Upper lobe of left lung (tissue), 6 donors: ENCODE results near the gene SEMA3E. TPM values are rescaled to one million over a fixed set of nuclear protein-coding genes. Genes with fewer than 3 reads are reported as not detected.
"Not testable (repeated sequence)": the region's sequence is repeated elsewhere in the genome, so short reads cannot be mapped to it uniquely, and the experiment has no call there.

Source experiments
- ATAC-seq, 2 donors: fragments of 200-7000 bp; cut with Tn5 transposase; one replicate each; pipeline ENCODE4 v1.9.1; 2022; ENCODE audit warnings: mild to moderate bottlenecking in 2 of 2, moderate library complexity in 2 of 2; ENCODE audit not compliant: low FRiP score in 2 of 2
- DNase-seq, 2 donors: peaks; one replicate each; pipeline ENCODE4 v3.0.0-alpha.2; 2019 to 2020
- H3K27ac ChIP-seq, 4 donors: fragments of 200-600 bp; sonication (generic); one replicate each; pipeline ENCODE4 v1.5.1; 2016 to 2019
- H3K27me3 ChIP-seq, 4 donors: fragments of 200-600 bp; sonication (generic); one replicate each; pipeline ENCODE4 v1.5.1; 2017 to 2019
- H3K36me3 ChIP-seq, 4 donors: fragments of 200-600 bp; sonication (generic); one replicate each; pipeline ENCODE4 v1.5.1; 2016 to 2019
- H3K4me1 ChIP-seq, 4 donors: fragments of 200-600 bp; sonication (generic); one replicate each; pipeline ENCODE4 v1.5.1; 2018 to 2019
- H3K4me3 ChIP-seq, 4 donors: fragments of 200-600 bp; sonication (generic); one replicate each; pipeline ENCODE4 v1.5.1; 2017 to 2019; ENCODE audit warnings: mild to moderate bottlenecking in 2 of 4, moderate library complexity in 1 of 4
- H3K9me3 ChIP-seq, 4 donors: fragments of 200-600 bp; sonication (generic); one replicate each; pipeline ENCODE4 v1.5.1; 2018 to 2019
- EP300 ChIP-seq, 4 donors: sonication (generic); formaldehyde crosslinking; IDR thresholded peaks; one replicate each; pipeline ENCODE4 v1.5.1; 2017; ENCODE audit warnings: antibody characterized with exemption in 4 of 4, control low read depth in 2 of 4
- POLR2A ChIP-seq, 4 donors: fragments of 450-650 bp; IDR thresholded peaks; one replicate each; pipeline ENCODE4 v1.5.1; 2016 to 2017; ENCODE audit warnings: antibody characterized with exemption in 4 of 4, mild to moderate bottlenecking in 2 of 4
- POLR2AphosphoS5 ChIP-seq, 2 donors: sonication (generic); formaldehyde crosslinking; IDR thresholded peaks; one replicate each; pipeline ENCODE4 v1.5.1; 2017; ENCODE audit warnings: antibody characterized with exemption in 2 of 2
- WGBS, 2 donors: methylation state at CpG; one replicate each; pipeline ENCODE4 v1.1.5; 2017 to 2018; 5-methylcytosine and 5-hydroxymethylcytosine counted together
- total RNA-seq, 6 donors: library from RNA; depleted of rRNA in 4 of 6; stranded (reverse); fragments of >200 nt in 4 of 6; gene quantifications; one replicate each; pipeline versions ENCODE4 v1.1.0 to v1.2.1, GENCODE V29; 2016 to 2021
- TF ChIP-seq, protein P1 (sequence below), 6 experiments: fragments of 450-650 bp in 4 of 6; fragments of 200-600 bp in 2 of 6; sonication (generic) in 2 of 6; IDR thresholded peaks; one replicate each; pipeline ENCODE4 v1.5.1; 2016 to 2019; ENCODE audit warnings: antibody characterized with exemption in 6 of 6
- donor health status: DM: no; HTN: no; CAD: no; lungs with moderate emphysema.
- donor health status: DM: no; HTN: yes; CAD: no; lungs with severe emphysema.

The SEMA3E gene
- total RNA-seq, 6 donors from 2014 or later = under 0.01 to 14.2 (median 6.9) TPM

DNA sequence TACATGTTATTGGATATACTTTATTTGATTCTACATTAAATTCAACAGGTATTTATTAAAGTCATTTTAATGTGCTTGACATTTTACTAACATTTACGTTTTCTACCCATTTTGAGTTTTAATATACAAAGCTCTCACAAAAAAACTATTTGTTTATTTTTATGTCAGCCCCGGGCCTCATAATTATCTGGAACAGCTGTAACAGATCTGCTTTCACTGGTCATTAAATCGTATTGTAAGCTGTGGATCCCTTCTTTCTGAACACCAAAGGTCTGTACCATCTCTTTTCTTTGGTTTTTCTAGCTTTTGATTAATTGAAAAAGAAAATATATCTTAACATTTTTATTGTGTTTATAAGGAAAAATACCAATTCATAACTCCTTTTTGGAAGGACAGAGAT lies 73.5 kb downstream of the SEMA3E start:
- H3K27me3 ChIP-seq = no peaks in the 10 kb centered on the region
- ATAC-seq (no peak), DNase-seq (no peak)
- no peaks in the 10 kb centered on the region for H3K36me3 ChIP-seq
- no peaks in the 10 kb centered on the region for H3K4me1 ChIP-seq
- 31 to 46% methylated on average over 3 of the region's 3 CpGs for WGBS, 2 donors
- TF ChIP-seq, protein P1, sequence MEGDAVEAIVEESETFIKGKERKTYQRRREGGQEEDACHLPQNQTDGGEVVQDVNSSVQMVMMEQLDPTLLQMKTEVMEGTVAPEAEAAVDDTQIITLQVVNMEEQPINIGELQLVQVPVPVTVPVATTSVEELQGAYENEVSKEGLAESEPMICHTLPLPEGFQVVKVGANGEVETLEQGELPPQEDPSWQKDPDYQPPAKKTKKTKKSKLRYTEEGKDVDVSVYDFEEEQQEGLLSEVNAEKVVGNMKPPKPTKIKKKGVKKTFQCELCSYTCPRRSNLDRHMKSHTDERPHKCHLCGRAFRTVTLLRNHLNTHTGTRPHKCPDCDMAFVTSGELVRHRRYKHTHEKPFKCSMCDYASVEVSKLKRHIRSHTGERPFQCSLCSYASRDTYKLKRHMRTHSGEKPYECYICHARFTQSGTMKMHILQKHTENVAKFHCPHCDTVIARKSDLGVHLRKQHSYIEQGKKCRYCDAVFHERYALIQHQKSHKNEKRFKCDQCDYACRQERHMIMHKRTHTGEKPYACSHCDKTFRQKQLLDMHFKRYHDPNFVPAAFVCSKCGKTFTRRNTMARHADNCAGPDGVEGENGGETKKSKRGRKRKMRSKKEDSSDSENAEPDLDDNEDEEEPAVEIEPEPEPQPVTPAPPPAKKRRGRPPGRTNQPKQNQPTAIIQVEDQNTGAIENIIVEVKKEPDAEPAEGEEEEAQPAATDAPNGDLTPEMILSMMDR (IDR thresholded peaks at IDR 0.05) = no peak
- TF ChIP-seq POLR2AphosphoS5 (IDR thresholded peaks at IDR 0.05) (no peak), POLR2A (IDR thresholded peaks at IDR 0.05) (no peak), EP300 (IDR thresholded peaks at IDR 0.05) (no peak)
- no peak overlapping the region for H3K4me3 ChIP-seq
- no peaks in the 10 kb centered on the region for H3K9me3 ChIP-seq
- no peak overlapping the region for H3K27ac ChIP-seq

DNA sequence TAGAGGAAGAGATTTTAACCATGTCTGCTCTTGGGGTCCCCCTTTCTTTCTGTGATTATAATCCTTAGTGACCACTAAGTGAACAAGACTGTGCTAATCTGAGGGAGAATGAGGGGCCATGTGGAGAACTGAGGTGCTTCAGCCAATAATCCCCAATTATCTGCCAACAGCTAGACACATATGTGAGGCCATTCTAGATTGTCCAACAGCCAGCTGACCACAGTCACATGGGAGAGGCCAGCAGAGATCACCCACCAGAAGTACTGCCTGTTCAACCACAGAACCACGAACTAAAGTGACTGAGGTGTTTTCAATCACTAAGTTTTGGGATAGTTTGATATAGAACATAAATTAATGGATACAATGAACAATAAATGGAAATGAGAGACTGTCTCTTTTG lies 74.3 kb downstream of the SEMA3E start:
- H3K27ac ChIP-seq = no peak overlapping the region
- H3K36me3 ChIP-seq = no peaks in the 10 kb centered on the region
- H3K27me3 ChIP-seq = no peaks in the 10 kb centered on the region
- ATAC-seq (no peak), DNase-seq (no peak)
- no peaks in the 10 kb centered on the region for H3K4me1 ChIP-seq
- WGBS, 2 donors = 50 to 60% methylated on average over 1 of the region's 1 CpG
- TF ChIP-seq POLR2A (IDR thresholded peaks at IDR 0.05) (no peak), EP300 (IDR thresholded peaks at IDR 0.05) (no peak)
- H3K4me3 ChIP-seq = no peak overlapping the region
- H3K9me3 ChIP-seq = no peaks in the 10 kb centered on the region

DNA sequence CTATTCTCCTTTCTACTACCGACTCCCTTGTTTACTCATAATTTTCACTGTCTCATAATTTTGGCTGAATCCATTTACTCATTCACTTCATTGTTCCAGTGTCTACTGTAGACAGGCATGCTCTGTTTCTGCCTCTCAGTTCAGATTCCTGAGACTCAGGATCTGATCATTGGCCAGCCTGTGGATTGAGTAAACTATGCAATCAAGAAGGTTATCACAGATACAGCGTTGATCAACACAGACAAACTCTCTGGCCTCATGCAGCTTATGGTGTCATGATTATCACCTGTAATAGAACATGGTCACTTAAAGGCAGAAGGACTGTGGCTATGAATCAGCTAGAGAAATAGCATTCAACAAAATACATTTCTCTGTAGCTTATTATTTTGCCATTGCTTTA lies 86.0 kb downstream of the SEMA3E start:
- ATAC-seq (no peak), DNase-seq (no peak)
- H3K36me3 ChIP-seq = no peaks in the 10 kb centered on the region
- no peak overlapping the region for H3K4me3 ChIP-seq
- H3K27ac ChIP-seq = no peak overlapping the region
- no peaks in the 10 kb centered on the region for H3K4me1 ChIP-seq
- no peak for TF ChIP-seq EP300 (IDR thresholded peaks at IDR 0.05)
- H3K9me3 ChIP-seq = no peaks in the 10 kb centered on the region
- 47 to 61% methylated on average over 2 of the region's 2 CpGs for WGBS, 2 donors
- H3K27me3 ChIP-seq = no peaks in the 10 kb centered on the region

DNA sequence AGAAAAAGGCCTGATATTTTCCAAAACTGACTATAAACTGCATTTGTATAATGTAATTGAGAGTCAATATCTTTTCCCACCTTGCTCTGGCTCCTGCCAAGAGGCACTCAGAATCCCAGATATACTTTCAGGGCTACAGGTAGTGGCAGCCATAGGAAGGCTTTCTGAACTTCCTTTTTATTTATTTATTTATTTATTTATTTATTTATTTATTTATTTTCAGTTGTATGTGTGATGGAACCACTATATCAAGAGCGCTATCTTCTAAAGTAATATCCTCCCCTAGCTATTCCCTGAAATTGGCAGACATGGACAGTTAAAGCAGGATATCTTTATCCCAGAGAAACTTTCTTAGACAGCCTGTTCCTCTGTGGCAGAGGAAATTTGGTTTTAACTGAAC lies 86.7 kb downstream of the SEMA3E start:
- DNase-seq (no peak), ATAC-seq (no peak)
- H3K36me3 ChIP-seq = no peaks in the 10 kb centered on the region
- TF ChIP-seq, protein P1 (IDR thresholded peaks at IDR 0.05) = no peak
- TF ChIP-seq POLR2AphosphoS5 (IDR thresholded peaks at IDR 0.05) (no peak), POLR2A (IDR thresholded peaks at IDR 0.05) (no peak), EP300 (IDR thresholded peaks at IDR 0.05) (no peak)
- H3K27me3 ChIP-seq = no peaks in the 10 kb centered on the region
- H3K4me1 ChIP-seq = no peaks in the 10 kb centered on the region
- H3K9me3 ChIP-seq = no peaks in the 10 kb centered on the region
- WGBS, 2 donors = 88 to 93% methylated on average over 1 of the region's 1 CpG
- no peak overlapping the region for H3K4me3 ChIP-seq
- no peak overlapping the region for H3K27ac ChIP-seq

DNA sequence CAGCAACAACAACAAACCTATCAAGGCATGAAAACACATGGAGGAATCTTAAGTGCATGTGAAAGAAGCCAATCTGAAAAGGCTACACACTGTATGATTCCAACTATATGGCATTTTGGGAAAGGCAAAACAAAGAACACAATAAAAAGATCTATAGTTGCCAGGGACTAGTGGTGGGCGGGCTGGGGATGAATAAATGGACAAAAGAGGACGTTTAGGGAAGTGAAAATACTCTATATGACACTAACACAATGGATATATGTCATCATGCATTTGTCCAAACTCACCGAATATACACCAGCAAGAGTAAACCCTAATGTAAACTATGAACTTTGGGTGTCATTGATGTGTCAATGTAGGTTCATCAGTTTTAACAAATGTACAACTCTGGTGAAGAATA lies 89.1 kb downstream of the SEMA3E start:
- H3K27ac ChIP-seq = no peak overlapping the region
- H3K36me3 ChIP-seq = no peaks in the 10 kb centered on the region
- H3K27me3 ChIP-seq = no peaks in the 10 kb centered on the region
- no peaks in the 10 kb centered on the region for H3K4me1 ChIP-seq
- DNase-seq = no peak
- no peaks in the 10 kb centered on the region for H3K9me3 ChIP-seq
- TF ChIP-seq POLR2AphosphoS5 (IDR thresholded peaks at IDR 0.05) (no peak), EP300 (IDR thresholded peaks at IDR 0.05) (no peak), POLR2A (IDR thresholded peaks at IDR 0.05) (no peak)
- TF ChIP-seq, protein P1 (IDR thresholded peaks at IDR 0.05) = no peak
- WGBS, 2 donors = 64 to 77% methylated on average over 3 of the region's 3 CpGs
- no peak overlapping the region for H3K4me3 ChIP-seq
- no peak for ATAC-seq

DNA sequence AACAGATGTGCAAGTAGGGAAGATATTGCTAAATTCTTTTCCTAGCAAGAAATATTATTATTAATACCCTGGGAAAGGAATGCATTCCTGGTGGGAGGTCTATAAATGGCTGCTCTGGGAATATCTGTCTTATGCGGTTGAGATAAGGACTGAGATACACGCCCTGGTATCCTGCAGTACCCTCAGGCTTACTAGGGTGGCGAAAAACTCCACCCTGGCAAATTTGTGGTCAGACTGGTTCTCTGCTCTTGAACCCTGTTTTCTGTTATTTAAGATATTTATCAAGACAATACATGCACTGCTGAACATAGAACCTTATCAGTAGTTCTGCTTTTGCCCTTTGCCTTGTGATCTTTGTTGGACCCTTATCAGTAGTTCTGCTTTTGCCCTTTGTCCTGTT lies 96.4 kb downstream of the SEMA3E start:
- not testable (repeated sequence) for H3K4me1 ChIP-seq, H3K9me3 ChIP-seq

More for the DNA sequence above, 96.4 kb downstream of the SEMA3E start:
- not testable (repeated sequence) for ATAC-seq, H3K4me3 ChIP-seq, H3K27me3 ChIP-seq, H3K36me3 ChIP-seq, H3K27ac ChIP-seq, DNase-seq
- 64 to 80% methylated on average over 3 of the region's 3 CpGs for WGBS, 2 donors
